Activated naive CD4-positive, alpha-beta T cell treated with anti-CD3 and anti-CD28 coated beads, Interleukin-2, amount 50 U/mL, for 24 hours (primary cell): Measurements from ENCODE around the gene ZCCHC10.
"Not testable (repeated sequence)": the region's sequence is repeated elsewhere in the genome, so short reads cannot be mapped to it uniquely, and the experiment has no call there.

Experiments
- H3K27ac Mint-ChIP-seq: one replicate; pipeline ENCODE4 v1.8.0; 2021; ENCODE audit warnings: mild to moderate bottlenecking, mixed read lengths
- H3K27me3 Mint-ChIP-seq: one replicate; pipeline ENCODE4 v1.8.0; 2021; ENCODE audit warnings: mixed read lengths
- H3K36me3 Mint-ChIP-seq: one replicate; pipeline ENCODE4 v1.8.0; 2021; ENCODE audit warnings: mixed read lengths
- H3K4me1 Mint-ChIP-seq: one replicate; pipeline ENCODE4 v1.8.0; 2021; ENCODE audit warnings: mixed read lengths
- H3K4me3 Mint-ChIP-seq: one replicate; pipeline ENCODE4 v1.8.0; 2021; ENCODE audit warnings: mild to moderate bottlenecking, mixed read lengths
- H3K9me3 Mint-ChIP-seq: one replicate; pipeline ENCODE4 v1.8.0; 2021; ENCODE audit warnings: mixed read lengths

ZCCHC10 gene

DNA sequence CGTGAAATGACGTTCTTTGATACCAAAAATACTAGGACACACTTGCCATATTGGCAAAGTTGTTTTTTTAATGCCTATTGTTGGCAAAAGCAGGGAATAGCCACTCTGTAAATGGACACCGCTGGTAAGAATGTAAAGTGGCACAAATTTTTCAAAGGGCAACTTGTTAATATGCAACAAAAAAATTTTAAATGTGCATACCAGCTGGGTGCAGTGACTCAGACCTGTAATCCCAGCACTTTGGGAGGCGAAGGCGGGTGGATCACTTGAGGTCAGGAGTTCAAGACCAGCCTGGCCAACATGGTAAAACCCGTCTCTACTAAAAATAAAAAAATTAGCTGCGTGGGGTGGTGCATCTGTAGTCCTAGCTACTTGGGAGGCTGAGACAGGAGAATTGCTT, 6.9 kb downstream of the ZCCHC10 start:
- peaks cover 12% of the 10 kb centered on the region for H3K36me3 Mint-ChIP-seq
- not testable (repeated sequence) for H3K27me3 Mint-ChIP-seq, H3K4me3 Mint-ChIP-seq, H3K27ac Mint-ChIP-seq, H3K9me3 Mint-ChIP-seq
- peaks cover 15% of the 10 kb centered on the region for H3K4me1 Mint-ChIP-seq

GRCh38 chr5:133017964-133018363, 8.4 kb downstream of the ZCCHC10 start:
- Mint-ChIP-seq H3K4me3 (no peak overlapping the region), H3K27me3 (no peaks in the 10 kb centered on the region), H3K27ac (no peak overlapping the region), H3K36me3 (peaks cover 12% of the 10 kb centered on the region), H3K4me1 (peaks cover 9% of the 10 kb centered on the region), H3K9me3 (no peaks in the 10 kb centered on the region)

GRCh38 chr5:133015466-133015865, 10.9 kb downstream of the ZCCHC10 start:
- H3K4me3 Mint-ChIP-seq, result no peak overlapping the region
- H3K9me3 Mint-ChIP-seq, result no peaks in the 10 kb centered on the region
- H3K27me3 Mint-ChIP-seq, result no peaks in the 10 kb centered on the region
- H3K4me1 Mint-ChIP-seq, result peaks cover 4% of the 10 kb centered on the region
- H3K27ac Mint-ChIP-seq, result no peak overlapping the region
- peaks cover 14% of the 10 kb centered on the region for H3K36me3 Mint-ChIP-seq

GRCh38 chr5:133008455-133008854, 17.9 kb downstream of the ZCCHC10 start:
- H3K9me3 Mint-ChIP-seq, H3K4me3 Mint-ChIP-seq, H3K27ac Mint-ChIP-seq, H3K4me1 Mint-ChIP-seq, H3K36me3 Mint-ChIP-seq, H3K27me3 Mint-ChIP-seq: not testable (repeated sequence)

DNA sequence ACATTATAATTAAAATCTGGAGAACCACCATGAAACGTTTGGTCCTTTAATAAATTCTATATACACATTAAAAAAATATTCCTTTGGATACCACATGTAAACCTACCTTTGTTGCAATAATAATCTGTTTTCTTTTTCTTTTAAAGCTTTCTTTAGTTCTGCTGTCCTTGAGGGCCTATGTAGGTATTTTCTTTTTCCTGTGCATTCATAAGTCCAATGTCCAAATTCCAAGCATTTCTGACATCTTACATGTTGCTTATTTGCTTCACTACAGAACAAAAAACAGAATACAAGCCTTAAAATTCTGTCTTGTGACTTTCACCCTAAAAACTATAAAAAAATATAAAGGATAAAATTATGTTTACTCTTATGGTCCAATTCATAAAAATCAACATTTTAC, 19.7 kb downstream of the ZCCHC10 start:
- no peaks in the 10 kb centered on the region for H3K4me1 Mint-ChIP-seq

DNA sequence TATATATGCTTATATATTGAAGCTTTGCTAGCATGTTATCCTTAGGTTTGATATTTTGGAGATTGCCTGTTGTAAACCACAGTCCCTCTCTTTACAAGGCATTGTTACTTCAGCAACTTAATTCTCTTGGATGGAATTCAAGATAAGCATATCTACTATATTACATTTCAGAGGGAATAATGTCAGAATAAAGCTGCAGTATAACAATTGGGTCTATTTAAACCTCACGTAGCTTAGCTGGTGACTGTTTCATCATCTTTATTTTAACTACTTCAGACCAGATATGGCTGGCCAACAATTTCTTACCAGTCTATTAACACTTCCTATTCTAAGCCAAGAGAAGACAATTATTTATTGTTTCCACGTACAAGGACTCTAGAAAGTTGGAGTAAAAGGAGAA, 27.1 kb downstream of the ZCCHC10 start:
- Mint-ChIP-seq H3K27me3 (no peaks in the 10 kb centered on the region), H3K27ac (no peak overlapping the region), H3K4me1 (no peaks in the 10 kb centered on the region), H3K9me3 (no peaks in the 10 kb centered on the region), H3K36me3 (peaks cover 4% of the 10 kb centered on the region), H3K4me3 (no peak overlapping the region)

More for the DNA sequence above, 19.7 kb downstream of the ZCCHC10 start:
- Mint-ChIP-seq H3K36me3 (peaks cover 3% of the 10 kb centered on the region), H3K9me3 (no peaks in the 10 kb centered on the region), H3K27ac (no peak overlapping the region), H3K27me3 (no peaks in the 10 kb centered on the region), H3K4me3 (no peak overlapping the region)

GRCh38 chr5:132998556-132998955, 27.8 kb downstream of the ZCCHC10 start:
- H3K27ac Mint-ChIP-seq, result no peak overlapping the region
- H3K4me1 Mint-ChIP-seq, result no peaks in the 10 kb centered on the region
- peaks cover 4% of the 10 kb centered on the region for H3K36me3 Mint-ChIP-seq
- no peak overlapping the region for H3K4me3 Mint-ChIP-seq
- no peaks in the 10 kb centered on the region for H3K9me3 Mint-ChIP-seq
- no peaks in the 10 kb centered on the region for H3K27me3 Mint-ChIP-seq

DNA sequence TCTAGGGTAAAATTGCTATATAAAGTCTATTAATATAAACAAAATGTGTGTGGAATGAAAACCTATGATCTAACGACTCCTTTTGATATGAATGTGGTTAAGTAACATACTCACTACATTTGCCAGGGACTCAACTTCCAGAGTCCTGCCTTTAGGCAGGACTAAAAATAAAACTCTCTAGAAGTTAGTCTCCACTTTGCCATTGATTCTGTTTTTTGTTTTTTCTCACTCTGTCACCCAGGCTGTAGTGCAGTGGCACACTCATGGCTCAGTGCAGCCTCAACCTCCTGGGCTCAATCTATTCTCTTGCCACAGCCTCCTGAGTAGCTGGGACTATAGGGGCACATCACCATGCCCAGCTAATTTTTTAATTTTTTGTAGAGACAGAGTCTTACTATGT, 30.0 kb downstream of the ZCCHC10 start:
- H3K27ac Mint-ChIP-seq, result no peak overlapping the region
- no peaks in the 10 kb centered on the region for H3K4me1 Mint-ChIP-seq
- peaks cover 2% of the 10 kb centered on the region for H3K36me3 Mint-ChIP-seq
- no peaks in the 10 kb centered on the region for H3K9me3 Mint-ChIP-seq
- H3K4me3 Mint-ChIP-seq, result no peak overlapping the region
- no peaks in the 10 kb centered on the region for H3K27me3 Mint-ChIP-seq

DNA sequence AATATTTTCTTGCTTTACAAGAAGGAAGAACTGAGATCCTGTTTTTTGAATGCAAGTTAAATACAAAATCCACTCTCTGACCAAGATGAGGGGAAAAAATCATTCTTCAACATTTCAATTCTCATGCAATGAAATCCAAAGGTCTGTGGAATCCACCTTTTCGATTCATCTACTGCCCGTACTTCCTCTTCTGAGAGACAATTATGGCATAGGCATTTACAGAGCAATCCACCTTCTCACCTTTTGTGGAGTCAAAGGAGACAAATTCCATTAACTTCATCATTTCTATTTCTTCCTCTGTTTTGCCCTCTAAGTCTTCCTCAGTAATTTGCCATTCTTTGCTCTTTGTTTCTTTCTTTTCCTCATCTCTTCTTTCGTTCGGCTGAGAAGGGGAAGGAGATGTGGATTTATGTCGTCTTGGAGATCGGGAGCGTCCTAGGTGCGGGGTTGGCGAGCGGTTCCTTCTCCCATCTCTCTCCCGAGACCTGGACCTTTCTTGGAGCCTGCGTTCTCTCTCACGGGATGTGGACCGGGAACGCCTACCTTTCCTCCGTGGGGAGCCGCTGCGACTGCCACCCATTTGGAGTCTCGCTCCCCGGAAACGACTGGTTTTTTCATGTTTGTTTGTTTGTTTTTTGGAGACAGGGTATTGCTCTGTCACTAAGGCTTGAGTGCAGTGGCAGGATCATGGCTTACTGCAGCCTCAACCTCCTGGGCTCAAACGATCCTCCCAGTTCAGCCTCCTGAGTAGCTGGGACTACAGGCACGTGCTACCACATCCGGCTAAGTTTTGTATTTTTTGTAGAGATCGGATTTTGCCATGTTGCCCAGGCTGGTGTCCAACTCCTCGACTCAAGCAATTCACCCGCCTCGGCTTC, 38.6 kb downstream of the ZCCHC10 start:
- Mint-ChIP-seq H3K27me3 (no peaks in the 10 kb centered on the region), H3K9me3 (no peaks in the 10 kb centered on the region), H3K36me3 (no peaks in the 10 kb centered on the region), H3K4me1 (no peaks in the 10 kb centered on the region), H3K27ac (no peak overlapping the region), H3K4me3 (no peak overlapping the region)

- not testable (repeated sequence) for H3K9me3 Mint-ChIP-seq, H3K27me3 Mint-ChIP-seq, H3K4me3 Mint-ChIP-seq, H3K36me3 Mint-ChIP-seq, H3K4me1 Mint-ChIP-seq, H3K27ac Mint-ChIP-seq
Observed at GRCh38 chr5:132982971-132983370, 43.4 kb downstream of the ZCCHC10 start.

DNA sequence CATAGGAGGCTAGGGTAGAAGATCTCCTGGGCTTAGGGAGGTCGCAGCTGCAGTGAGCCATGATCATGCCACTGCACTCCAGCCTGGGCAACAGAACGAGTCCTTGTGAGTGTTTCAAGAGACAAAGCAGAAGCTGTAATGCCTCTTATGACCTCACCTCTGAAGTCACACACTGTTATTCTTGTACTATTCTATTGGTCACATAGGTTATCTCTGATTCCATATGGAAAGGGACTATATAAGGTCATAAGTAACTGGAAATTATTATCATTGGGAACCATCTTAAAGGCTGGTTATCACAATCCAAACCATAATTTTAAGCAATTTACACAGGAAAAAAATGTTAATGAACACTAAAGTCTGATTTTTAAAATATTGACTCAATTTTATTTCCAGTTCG, 45.1 kb downstream of the ZCCHC10 start:
- Mint-ChIP-seq H3K27ac (no peak overlapping the region), H3K27me3 (no peaks in the 10 kb centered on the region), H3K9me3 (no peaks in the 10 kb centered on the region), H3K36me3 (peaks cover 4% of the 10 kb centered on the region), H3K4me3 (no peak overlapping the region), H3K4me1 (no peaks in the 10 kb centered on the region)

DNA sequence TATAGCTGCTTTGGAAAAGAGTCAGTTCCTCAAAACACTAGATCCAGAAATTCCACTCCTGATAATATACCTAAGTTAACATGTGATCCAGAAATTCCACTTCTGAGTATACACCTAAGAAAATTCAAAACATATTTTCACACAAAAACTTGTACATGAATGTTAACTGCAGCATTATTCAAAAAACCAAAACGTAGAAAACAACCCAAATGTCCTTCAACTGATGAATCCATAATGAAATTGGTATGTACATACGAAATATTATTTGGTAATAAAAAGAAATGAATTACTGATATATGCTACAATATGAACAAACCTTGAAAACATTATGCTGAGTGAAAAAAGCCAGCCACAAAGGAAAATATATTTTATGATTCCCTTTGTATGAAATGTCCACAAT, 46.4 kb downstream of the ZCCHC10 start:
- H3K27ac Mint-ChIP-seq, result no peak overlapping the region
- H3K27me3 Mint-ChIP-seq, result no peaks in the 10 kb centered on the region
- H3K36me3 Mint-ChIP-seq, result peaks cover 4% of the 10 kb centered on the region
- no peaks in the 10 kb centered on the region for H3K9me3 Mint-ChIP-seq
- no peaks in the 10 kb centered on the region for H3K4me1 Mint-ChIP-seq
- no peak overlapping the region for H3K4me3 Mint-ChIP-seq

DNA sequence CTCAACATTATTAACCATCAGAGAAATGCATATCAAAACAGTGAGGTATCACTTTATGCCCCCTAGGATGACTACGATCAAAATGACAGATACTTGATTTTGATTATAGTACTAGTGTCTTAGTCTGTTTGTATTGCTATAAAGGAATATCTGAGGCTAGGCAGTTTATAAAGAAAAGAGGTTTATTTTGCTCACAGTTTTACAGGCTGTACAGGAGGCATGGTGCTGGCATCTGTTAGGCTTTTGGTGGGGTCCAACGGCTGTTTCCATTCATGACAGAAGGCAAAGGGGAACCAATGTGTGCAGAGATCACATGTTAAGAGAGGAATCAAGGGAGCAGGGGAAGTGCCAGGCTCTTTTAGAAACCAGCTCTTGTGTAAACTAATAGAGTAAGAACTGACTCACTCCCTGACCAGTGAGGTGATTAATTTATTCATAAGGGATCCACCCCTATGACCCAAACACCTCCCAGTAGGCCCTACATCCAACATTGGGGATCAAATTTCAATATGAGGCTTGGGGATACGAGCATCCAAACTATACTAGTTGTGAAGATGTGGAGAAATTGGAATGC, 46.9 kb downstream of the ZCCHC10 start:
- H3K9me3 Mint-ChIP-seq, result no peaks in the 10 kb centered on the region
- H3K36me3 Mint-ChIP-seq, result peaks cover 4% of the 10 kb centered on the region
- no peaks in the 10 kb centered on the region for H3K27me3 Mint-ChIP-seq
- H3K4me1 Mint-ChIP-seq, result no peaks in the 10 kb centered on the region
- no peak overlapping the region for H3K27ac Mint-ChIP-seq
- no peak overlapping the region for H3K4me3 Mint-ChIP-seq

DNA sequence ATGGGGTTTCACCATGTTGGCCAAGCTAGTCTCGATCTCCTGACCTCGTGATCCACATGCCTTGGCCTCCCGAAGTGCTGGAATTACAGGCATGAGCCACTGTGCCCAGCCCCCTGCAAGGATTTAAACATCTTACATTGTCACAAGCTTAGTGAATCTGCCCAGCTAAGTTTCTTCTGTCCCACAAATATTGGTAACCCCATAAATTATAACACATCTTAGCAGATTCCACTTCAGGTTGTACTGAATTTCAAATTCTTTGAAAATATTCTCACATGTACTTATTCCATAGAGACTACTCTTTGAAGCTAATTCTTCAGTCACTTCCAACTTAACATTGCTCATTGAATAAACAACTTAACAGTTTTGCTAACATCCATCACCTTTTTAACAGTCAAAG, 49.5 kb downstream of the ZCCHC10 start:
- Mint-ChIP-seq H3K4me3 (no peak overlapping the region), H3K36me3 (peaks cover 4% of the 10 kb centered on the region), H3K27ac (peak overlapping the region; percentile 23), H3K27me3 (no peaks in the 10 kb centered on the region), H3K9me3 (no peaks in the 10 kb centered on the region), H3K4me1 (no peaks in the 10 kb centered on the region)

- not testable (repeated sequence) for H3K36me3 Mint-ChIP-seq, H3K27ac Mint-ChIP-seq, H3K4me3 Mint-ChIP-seq, H3K9me3 Mint-ChIP-seq, H3K27me3 Mint-ChIP-seq, H3K4me1 Mint-ChIP-seq
Observed at GRCh38 chr5:132972436-132972828, 53.9 kb downstream of the ZCCHC10 start.

- Mint-ChIP-seq H3K27me3 (no peaks in the 10 kb centered on the region), H3K36me3 (peaks cover under 1% of the 10 kb centered on the region), H3K27ac (no peak overlapping the region), H3K4me1 (no peaks in the 10 kb centered on the region), H3K9me3 (no peaks in the 10 kb centered on the region), H3K4me3 (no peak overlapping the region)
Observed at GRCh38 chr5:132971483-132972435, 54.6 kb downstream of the ZCCHC10 start.
